NT2/D1 (cell line): Measurements from ENCODE around the gene PHACTR1.

Experiments
- SUZ12 ChIP-seq: IDR thresholded peaks from 2 replicates; pipeline ENCODE4 v1.6.1; 2011; ENCODE audit not compliant: insufficient read length, insufficient read depth; ENCODE audit errors: extremely low read depth
- ZNF274 ChIP-seq: IDR thresholded peaks from 2 replicates; pipeline ENCODE4 v1.6.1; 2011; ENCODE audit warnings: mild to moderate bottlenecking, low read depth, low read length

DNA sequence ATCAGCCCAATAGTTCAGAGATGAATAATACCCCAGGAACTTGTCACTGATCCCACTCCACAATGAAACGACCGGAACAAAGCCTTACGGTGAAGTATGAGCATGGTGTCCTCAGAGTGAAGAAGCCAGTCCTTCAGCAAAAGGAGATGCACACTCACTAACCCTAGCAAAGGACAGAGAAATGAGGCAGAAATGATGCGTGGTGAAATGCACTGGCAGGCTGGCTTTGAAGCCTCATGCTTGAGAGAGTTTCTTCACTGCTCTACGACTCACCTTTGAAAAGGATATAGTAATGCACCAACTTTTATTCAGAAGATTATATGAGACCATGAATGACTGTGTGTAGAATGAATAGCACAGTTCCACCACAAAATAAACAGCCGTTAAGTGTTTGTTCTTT, 74.8 kb downstream of the PHACTR1 start:
- TF ChIP-seq ZNF274: no peak
- TF ChIP-seq SUZ12: no peak
